ENCODE measurements around the gene COMTD1.

DNA sequence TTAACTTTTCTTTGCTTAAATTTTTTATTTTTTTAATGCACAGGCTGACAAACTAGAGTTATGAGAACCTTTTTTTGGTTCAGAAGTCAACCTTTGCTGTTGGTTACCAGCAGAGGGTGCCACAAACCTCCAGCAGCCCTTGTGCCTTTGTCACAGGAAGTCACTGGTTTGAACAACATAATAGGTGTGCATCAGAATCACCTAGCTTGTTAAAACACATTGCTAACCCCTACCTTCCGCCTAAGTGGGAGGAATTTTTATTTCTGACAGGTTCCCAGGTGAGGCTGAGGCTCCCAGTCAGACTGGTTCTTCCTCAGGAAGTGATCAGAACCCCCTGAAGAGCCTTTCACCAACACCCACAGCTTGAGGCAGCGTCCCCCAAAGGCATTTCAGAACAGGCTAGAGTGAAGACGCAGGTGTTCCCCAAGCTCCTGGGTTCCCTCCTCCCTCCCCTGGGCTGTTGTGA is 47.8 kb downstream of the COMTD1 start:
- TF ChIP-seq NFIC (IDR thresholded peaks at IDR 0.05; ENCODE audit: borderline replicate concordance): no peak
- TF ChIP-seq, protein P1, sequence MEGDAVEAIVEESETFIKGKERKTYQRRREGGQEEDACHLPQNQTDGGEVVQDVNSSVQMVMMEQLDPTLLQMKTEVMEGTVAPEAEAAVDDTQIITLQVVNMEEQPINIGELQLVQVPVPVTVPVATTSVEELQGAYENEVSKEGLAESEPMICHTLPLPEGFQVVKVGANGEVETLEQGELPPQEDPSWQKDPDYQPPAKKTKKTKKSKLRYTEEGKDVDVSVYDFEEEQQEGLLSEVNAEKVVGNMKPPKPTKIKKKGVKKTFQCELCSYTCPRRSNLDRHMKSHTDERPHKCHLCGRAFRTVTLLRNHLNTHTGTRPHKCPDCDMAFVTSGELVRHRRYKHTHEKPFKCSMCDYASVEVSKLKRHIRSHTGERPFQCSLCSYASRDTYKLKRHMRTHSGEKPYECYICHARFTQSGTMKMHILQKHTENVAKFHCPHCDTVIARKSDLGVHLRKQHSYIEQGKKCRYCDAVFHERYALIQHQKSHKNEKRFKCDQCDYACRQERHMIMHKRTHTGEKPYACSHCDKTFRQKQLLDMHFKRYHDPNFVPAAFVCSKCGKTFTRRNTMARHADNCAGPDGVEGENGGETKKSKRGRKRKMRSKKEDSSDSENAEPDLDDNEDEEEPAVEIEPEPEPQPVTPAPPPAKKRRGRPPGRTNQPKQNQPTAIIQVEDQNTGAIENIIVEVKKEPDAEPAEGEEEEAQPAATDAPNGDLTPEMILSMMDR (IDR thresholded peaks at IDR 0.05): peak; percentile 75
- TF ChIP-seq POLR2AphosphoS5 (IDR thresholded peaks at IDR 0.05; ENCODE audit: low read depth, low read length): no peak
- no peak for TF ChIP-seq FOXJ3 (CRISPR knock-in tag; IDR thresholded peaks at IDR 0.05)
- TF ChIP-seq, protein P2, sequence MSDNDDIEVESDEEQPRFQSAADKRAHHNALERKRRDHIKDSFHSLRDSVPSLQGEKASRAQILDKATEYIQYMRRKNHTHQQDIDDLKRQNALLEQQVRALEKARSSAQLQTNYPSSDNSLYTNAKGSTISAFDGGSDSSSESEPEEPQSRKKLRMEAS (IDR thresholded peaks at IDR 0.05; ENCODE audit: low read depth): no peak
- TF ChIP-seq, protein P3, sequence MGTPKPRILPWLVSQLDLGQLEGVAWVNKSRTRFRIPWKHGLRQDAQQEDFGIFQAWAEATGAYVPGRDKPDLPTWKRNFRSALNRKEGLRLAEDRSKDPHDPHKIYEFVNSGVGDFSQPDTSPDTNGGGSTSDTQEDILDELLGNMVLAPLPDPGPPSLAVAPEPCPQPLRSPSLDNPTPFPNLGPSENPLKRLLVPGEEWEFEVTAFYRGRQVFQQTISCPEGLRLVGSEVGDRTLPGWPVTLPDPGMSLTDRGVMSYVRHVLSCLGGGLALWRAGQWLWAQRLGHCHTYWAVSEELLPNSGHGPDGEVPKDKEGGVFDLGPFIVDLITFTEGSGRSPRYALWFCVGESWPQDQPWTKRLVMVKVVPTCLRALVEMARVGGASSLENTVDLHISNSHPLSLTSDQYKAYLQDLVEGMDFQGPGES (IDR thresholded peaks at IDR 0.05; ENCODE audit: low read depth, low read length): no peak
- TF ChIP-seq TEAD4 (IDR thresholded peaks at IDR 0.05; ENCODE audit: borderline replicate concordance, insufficient read depth): no peak
- no peak for TF ChIP-seq SIN3A (IDR thresholded peaks at IDR 0.05; ENCODE audit: borderline replicate concordance, low read depth, low read length)
- no peak for TF ChIP-seq FOXM1 (IDR thresholded peaks at IDR 0.05; ENCODE audit: low read depth)
- no peak for TF ChIP-seq CHD2 (IDR thresholded peaks at IDR 0.05; ENCODE audit: low read length, partially characterized antibody)
- no peak for TF ChIP-seq RFX5 (IDR thresholded peaks at IDR 0.05; ENCODE audit: low read length)
- TF ChIP-seq GABPA (IDR thresholded peaks at IDR 0.05; ENCODE audit: low read depth): no peak
- TF ChIP-seq, protein P4, sequence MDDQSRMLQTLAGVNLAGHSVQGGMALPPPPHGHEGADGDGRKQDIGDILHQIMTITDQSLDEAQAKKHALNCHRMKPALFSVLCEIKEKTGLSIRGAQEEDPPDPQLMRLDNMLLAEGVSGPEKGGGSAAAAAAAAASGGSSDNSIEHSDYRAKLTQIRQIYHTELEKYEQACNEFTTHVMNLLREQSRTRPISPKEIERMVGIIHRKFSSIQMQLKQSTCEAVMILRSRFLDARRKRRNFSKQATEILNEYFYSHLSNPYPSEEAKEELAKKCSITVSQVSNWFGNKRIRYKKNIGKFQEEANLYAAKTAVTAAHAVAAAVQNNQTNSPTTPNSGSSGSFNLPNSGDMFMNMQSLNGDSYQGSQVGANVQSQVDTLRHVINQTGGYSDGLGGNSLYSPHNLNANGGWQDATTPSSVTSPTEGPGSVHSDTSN (IDR thresholded peaks at IDR 0.05): no peak
- TF ChIP-seq YY1 (IDR thresholded peaks at IDR 0.05; ENCODE audit: low read depth): no peak

Data from SK-N-SH (cell line).